Osteoblast (primary cell): ENCODE data around the gene FBXL19. TPM values are rescaled to one million over a fixed set of nuclear protein-coding genes. Genes with fewer than 3 reads are reported as not detected.
A peak's percentile ranks its signal among the peaks of the same experiment; 100 is the strongest.

Experiments used
- DNase-seq: peaks from one replicate; pipeline ENCODE4 v3.0.0; 2011; ENCODE audit warnings: low spot score, mixed read lengths; ENCODE audit not compliant: insufficient read length; ENCODE audit errors: missing footprints
- H2AFZ ChIP-seq: 2 replicates; pipeline ENCODE4 v1.6.0; 2011; ENCODE audit warnings: mild to moderate bottlenecking, low read length
- H3K27ac ChIP-seq: 2 replicates; pipeline ENCODE4 v1.5.1; 2011; ENCODE audit warnings: mild to moderate bottlenecking, low read depth, low read length, moderate library complexity
- H3K27me3 ChIP-seq: 2 replicates; pipeline ENCODE4 v1.6.0; 2012; ENCODE audit warnings: mild to moderate bottlenecking, control low read depth, inconsistent platforms, low read length, moderate library complexity; ENCODE audit not compliant: insufficient read depth
- H3K36me3 ChIP-seq: 2 replicates; pipeline ENCODE4 v1.5.1; 2011; ENCODE audit warnings: mild to moderate bottlenecking, low read length, control low read depth, moderate library complexity; ENCODE audit not compliant: insufficient read depth
- H3K4me1 ChIP-seq: 2 replicates; pipeline ENCODE4 v1.5.1; 2011; ENCODE audit warnings: mild to moderate bottlenecking, low read length, control low read depth, moderate library complexity; ENCODE audit not compliant: insufficient read depth
- H3K4me2 ChIP-seq: 2 replicates; pipeline ENCODE4 v1.6.0; 2011; ENCODE audit warnings: mild to moderate bottlenecking, low read length; ENCODE audit not compliant: insufficient read depth
- H3K4me3 ChIP-seq: fragments of 200-600 bp; sonication (generic); 3 replicates; pipeline ENCODE4 v1.5.1; 2012; ENCODE audit warnings: mild to moderate bottlenecking, low read length, inconsistent platforms; ENCODE audit not compliant: insufficient read depth
- H3K79me2 ChIP-seq: 2 replicates; pipeline ENCODE4 v1.6.0; 2012; ENCODE audit warnings: mild to moderate bottlenecking, low read length, control low read depth, inconsistent platforms; ENCODE audit not compliant: insufficient read depth
- H3K9me3 ChIP-seq: 2 replicates; pipeline ENCODE4 v1.5.1; 2011; ENCODE audit warnings: low read depth, low read length, control low read depth
- H4K20me1 ChIP-seq: 2 replicates; pipeline ENCODE4 v1.6.0; 2012; ENCODE audit warnings: mild to moderate bottlenecking, low read length, control low read depth; ENCODE audit not compliant: insufficient read depth
- CTCF ChIP-seq: IDR thresholded peaks from 2 replicates; pipeline ENCODE4 v1.5.1; 2011; ENCODE audit warnings: mild to moderate bottlenecking, low read depth, low read length, moderate library complexity; ENCODE audit errors: extremely low read depth
- total RNA-seq: library from RNA; depleted of rRNA; stranded (reverse); fragments of >200 nt; gene quantifications from 2 replicates; pipeline ENCODE4 v1.2.3, GENCODE V29; 2012

Gene FBXL19
- total RNA-seq, 1 donor: 14.5 TPM

- peaks cover 29% of the 10 kb centered on the region for H4K20me1 ChIP-seq
- H3K27me3 ChIP-seq: no peaks in the 10 kb centered on the region
- H2AFZ ChIP-seq: no peak overlapping the region
- no peak for TF ChIP-seq CTCF
- no peak overlapping the region for H3K4me3 ChIP-seq
- H3K36me3 ChIP-seq: peaks cover 11% of the 10 kb centered on the region
- H3K4me2 ChIP-seq: no peak overlapping the region
- DNase-seq: no peak
- H3K9me3 ChIP-seq: no peaks in the 10 kb centered on the region
- no peak overlapping the region for H3K27ac ChIP-seq
- H3K79me2 ChIP-seq: peaks cover 17% of the 10 kb centered on the region
- peaks cover 32% of the 10 kb centered on the region for H3K4me1 ChIP-seq
These were observed 31.6 kb downstream of the FBXL19 start for GRCh38 chr16:30954993-30955392.

- H3K4me3 ChIP-seq: peak overlapping the region; percentile 94
- H2AFZ ChIP-seq: peak overlapping the region; percentile 96
- H3K27ac ChIP-seq: peak overlapping the region; percentile 96
- H4K20me1 ChIP-seq: peaks cover 22% of the 10 kb centered on the region
- no peaks in the 10 kb centered on the region for H3K9me3 ChIP-seq
- no peaks in the 10 kb centered on the region for H3K27me3 ChIP-seq
- DNase-seq: peak; percentile 99
- H3K79me2 ChIP-seq: peaks cover 24% of the 10 kb centered on the region
- peak overlapping the region; percentile 99 for H3K4me2 ChIP-seq
- H3K4me1 ChIP-seq: peaks cover 16% of the 10 kb centered on the region
- H3K36me3 ChIP-seq: peaks cover 29% of the 10 kb centered on the region
- peak; percentile 11 for TF ChIP-seq CTCF
These were observed 33.5 kb downstream of the FBXL19 start for GRCh38 chr16:30956601-30957455.

- Histone ChIP-seq H4K20me1 (peaks cover 22% of the 10 kb centered on the region), H2AFZ (peak within 1 kb of the TSS; percentile 96), H3K4me1 (peaks cover 14% of the 10 kb centered on the region), H3K79me2 (peaks cover 27% of the 10 kb centered on the region), H3K27me3 (no peaks in the 10 kb centered on the region), H3K4me3 (peak within 1 kb of the TSS; percentile 94), H3K27ac (peak within 1 kb of the TSS; percentile 96), H3K36me3 (peaks cover 35% of the 10 kb centered on the region), H3K4me2 (peak within 1 kb of the TSS; percentile 99), H3K9me3 (no peaks in the 10 kb centered on the region)
- TF ChIP-seq CTCF: peak; percentile 3
- DNase-seq: peak; percentile 100
These were observed 34.2 kb downstream of the FBXL19 start, which contains the start of gene SETD1A for GRCh38 chr16:30957456-30958174. Gene SETD1A, plus strand, starts transcription at chr16:30957754. Its CDS starts 978 bp downstream, at chr16:30958732.
